ENCODE results near the gene XIRP1. TPM values are rescaled to one million over a fixed set of nuclear protein-coding genes. Genes with fewer than 3 reads are reported as not detected.

Gene XIRP1
- total RNA-seq, 4 donors from 2014 or later: 0.06 to 0.07 TPM; not detected in 2

GRCh38 chr3:39153977-39154279, 38.5 kb downstream of the XIRP1 start:
- intact Hi-C loops (cut with DNase I; ENCODE audit: low total_unique reads): no loop called here
- H3K27me3 ChIP-seq: no peaks in the 10 kb centered on the region
- peaks cover 13 to 17% of the 10 kb centered on the region in 2 donors for H3K4me1 ChIP-seq
- H3K27ac ChIP-seq: peak overlapping the region; percentile 96 to 99
- no peak for DNase-seq
- H3K36me3 ChIP-seq: no peaks in the 10 kb centered on the region
- H3K4me3 ChIP-seq: peak overlapping the region; percentile 26 to 93
- TF ChIP-seq CTCF (IDR thresholded peaks at IDR 0.05): no peak
- no peak for TF ChIP-seq POLR2A (IDR thresholded peaks at IDR 0.05)
- H3K9me3 ChIP-seq: no peaks in the 10 kb centered on the region

- peak overlapping the region; percentile 96 to 99 for H3K27ac ChIP-seq
- TF ChIP-seq CTCF (IDR thresholded peaks at IDR 0.05) (no peak), POLR2A (IDR thresholded peaks at IDR 0.05) (peak in 1 of 2 donors; percentile 47)
- peak; percentile 94 to 97 for DNase-seq
- no peaks in the 10 kb centered on the region for H3K9me3 ChIP-seq
- peaks cover 29 to 43% of the 10 kb centered on the region in 2 donors for H3K4me1 ChIP-seq
- H3K36me3 ChIP-seq: no peaks in the 10 kb centered on the region
- intact Hi-C loops (cut with DNase I; ENCODE audit: low total_unique reads): no loop called here
- peak overlapping the region; percentile 61 to 93 for H3K4me3 ChIP-seq
- H3K27me3 ChIP-seq: no peaks in the 10 kb centered on the region
These were observed 41.4 kb downstream of the XIRP1 start for GRCh38 chr3:39150803-39151631.

GRCh38 chr3:39150148-39150802, 42.1 kb downstream of the XIRP1 start:
- no peaks in the 10 kb centered on the region for H3K27me3 ChIP-seq
- no peaks in the 10 kb centered on the region for H3K36me3 ChIP-seq
- TF ChIP-seq CTCF (IDR thresholded peaks at IDR 0.05) (no peak), POLR2A (IDR thresholded peaks at IDR 0.05) (no peak)
- no peak for DNase-seq
- peak overlapping the region; percentile 96 to 99 for H3K27ac ChIP-seq
- intact Hi-C loops (cut with DNase I; ENCODE audit: low total_unique reads): no loop called here
- no peaks in the 10 kb centered on the region for H3K9me3 ChIP-seq
- H3K4me3 ChIP-seq: peak overlapping the region; percentile 61 to 93
- H3K4me1 ChIP-seq: peaks cover 29 to 43% of the 10 kb centered on the region in 2 donors

GRCh38 chr3:39149498-39150147, 42.8 kb downstream of the XIRP1 start:
- Histone ChIP-seq H3K4me3 (no peak overlapping the region), H3K4me1 (peaks cover 29 to 43% of the 10 kb centered on the region in 2 donors)
- intact Hi-C loops (cut with DNase I; ENCODE audit: low total_unique reads): no loop called here

More at GRCh38 chr3:39149498-39150147, 42.8 kb downstream of the XIRP1 start:
- H3K9me3 ChIP-seq: no peaks in the 10 kb centered on the region
- no peaks in the 10 kb centered on the region for H3K36me3 ChIP-seq
- TF ChIP-seq POLR2A (IDR thresholded peaks at IDR 0.05) (no peak), CTCF (IDR thresholded peaks at IDR 0.05) (no peak)
- no peak for DNase-seq
- no peaks in the 10 kb centered on the region for H3K27me3 ChIP-seq
- H3K27ac ChIP-seq: peak overlapping the region; percentile 96 to 99

Measured in uterus (tissue), 4 donors.